Spinal cord (tissue), 10 donors: ENCODE results near the gene PRR12. TPM values are rescaled to one million over a fixed set of nuclear protein-coding genes. Genes with fewer than 3 reads are reported as not detected.
A peak's percentile ranks its signal among the peaks of the same experiment; 100 is the strongest.

Experiments
- DNase-seq, 6 donors: peaks; one replicate each; pipeline versions ENCODE4 v3.0.0 to v3.0.0-alpha.2; 2013 to 2015; ENCODE audit warnings: low spot score in 6 of 6, low read depth in 4 of 6
- H3K27ac ChIP-seq: one replicate; pipeline ENCODE4 v1.5.1; 2013; ENCODE audit warnings: low read depth, low read length, control low read depth
- H3K27me3 ChIP-seq: one replicate; pipeline ENCODE4 v1.6.1; 2013; ENCODE audit warnings: low read length; ENCODE audit not compliant: control insufficient read depth, insufficient read depth
- H3K36me3 ChIP-seq: one replicate; pipeline ENCODE4 v1.6.1; 2013; ENCODE audit warnings: low read length; ENCODE audit not compliant: control insufficient read depth, insufficient read depth
- H3K4me1 ChIP-seq: one replicate; pipeline ENCODE4 v1.6.1; 2013; ENCODE audit warnings: low read length; ENCODE audit not compliant: control insufficient read depth, insufficient read depth
- H3K4me3 ChIP-seq: one replicate; pipeline ENCODE4 v1.5.1; 2013; ENCODE audit warnings: low read depth, low read length, control low read depth
- H3K9me3 ChIP-seq: one replicate; pipeline ENCODE4 v1.6.1; 2013; ENCODE audit warnings: low read length; ENCODE audit not compliant: control insufficient read depth, insufficient read depth
- WGBS: methylation state at CpG from one replicate; pipeline ENCODE4 v1.1.5; 2013; ENCODE audit warnings: missing lambda C conversion rate; ENCODE audit not compliant: insufficient coverage; 5-methylcytosine and 5-hydroxymethylcytosine counted together
- polyA plus RNA-seq, 2 donors: library from polyadenylated mRNA; unstranded; fragments of 120-200 nt; gene quantifications; one replicate each; pipeline ENCODE4 v1.2.1, GENCODE V29; 2013; ENCODE audit not compliant: insufficient read length in 2 of 2
- total RNA-seq, 2 donors: library from RNA; depleted of rRNA in 1 of 2; stranded (reverse); fragments of 120-200 nt in 1 of 2; fragments of >200 nt in 1 of 2; gene quantifications; one replicate each; pipeline versions ENCODE4 v1.2.3 to v1.2.4, GENCODE V29; 2013 to 2014
- donor health status: healthy.

PRR12 gene
- total and polyA plus RNA-seq, 4 donors: 6.6 to 42.3 (median 22.9) TPM

DNA sequence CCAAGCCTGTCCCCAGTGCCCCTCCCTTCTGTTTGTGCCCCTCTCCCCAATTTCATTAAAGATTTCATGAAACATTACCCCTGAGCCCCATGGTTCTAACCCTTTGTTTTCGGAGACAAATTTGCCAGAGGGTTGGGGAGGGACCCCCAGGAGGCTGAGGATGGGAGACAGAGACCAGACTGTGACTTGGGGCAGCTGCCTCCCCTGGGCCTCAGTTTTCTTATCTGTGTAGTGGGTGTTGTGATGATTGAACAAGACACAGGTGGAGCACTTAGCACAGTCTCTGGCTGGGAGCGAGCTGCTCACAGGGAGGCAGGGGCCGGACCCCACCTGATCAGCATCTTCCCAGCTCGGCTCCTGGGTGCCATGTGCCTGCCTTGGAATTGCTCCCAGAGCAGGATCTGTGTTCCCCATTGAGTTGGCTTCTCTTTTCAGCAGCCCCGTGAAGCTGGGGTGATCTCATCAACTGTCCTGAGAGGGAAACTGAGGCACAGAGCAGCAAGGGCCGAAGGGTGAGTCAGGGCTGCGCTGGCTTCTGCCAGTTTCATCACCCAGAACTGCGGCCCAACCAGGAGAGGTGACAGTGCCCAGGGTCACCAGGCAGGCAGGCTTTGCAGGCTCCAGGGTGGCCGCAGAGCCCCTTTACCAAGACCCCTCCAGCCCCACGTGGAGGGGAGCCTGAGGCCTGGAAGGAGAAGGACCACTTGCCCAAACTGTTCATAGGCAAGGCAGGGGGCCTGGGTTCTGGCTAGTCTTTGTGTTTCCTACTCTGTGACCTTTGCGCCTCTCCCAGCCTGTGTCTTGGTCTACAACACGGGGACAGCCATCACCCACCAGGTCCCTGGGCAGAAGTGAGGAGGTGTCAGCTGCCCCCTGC, 67.8 kb downstream of the PRR12 start:
- Histone ChIP-seq H3K36me3 (peaks cover 94% of the 10 kb centered on the region), H3K27me3 (no peaks in the 10 kb centered on the region), H3K27ac (no peak overlapping the region), H3K4me3 (no peak overlapping the region), H3K9me3 (no peaks in the 10 kb centered on the region), H3K4me1 (peaks cover 5% of the 10 kb centered on the region)
- WGBS: 96% methylated on average over 10 of the region's 12 CpGs
- DNase-seq: no peak

DNA sequence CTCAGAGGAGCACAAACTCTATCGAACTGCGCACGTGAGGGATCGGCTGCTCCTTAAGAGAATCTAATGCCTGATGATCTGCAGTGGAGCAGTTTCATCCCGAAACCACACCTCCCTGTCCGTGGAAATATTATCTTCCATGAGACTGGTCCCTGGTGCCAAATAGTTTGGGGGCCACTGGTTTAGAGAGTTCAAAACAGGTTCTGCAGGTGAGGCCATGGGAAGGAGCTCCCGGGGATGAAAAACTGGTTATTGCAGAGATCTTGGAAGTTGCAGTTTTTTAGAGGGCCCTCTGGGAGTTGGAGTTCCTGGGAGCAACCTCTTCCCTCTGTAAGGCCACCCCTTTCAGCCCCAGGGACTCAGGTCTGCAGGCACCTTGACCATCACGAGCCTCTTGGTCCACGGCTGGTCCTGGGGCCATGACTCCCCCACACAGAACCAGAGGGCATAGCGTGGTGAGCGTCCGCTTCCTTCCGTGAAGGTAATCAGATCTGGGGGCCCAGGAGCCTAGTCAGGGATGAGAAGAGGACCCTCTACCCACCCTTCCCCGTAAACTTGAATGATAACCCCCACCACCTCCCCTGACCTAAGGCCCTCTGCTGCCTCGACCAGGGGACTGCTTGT, 69.5 kb downstream of the PRR12 start:
- H3K36me3 ChIP-seq: peaks cover 78% of the 10 kb centered on the region
- peaks cover 21% of the 10 kb centered on the region for H3K4me1 ChIP-seq
- no peak for DNase-seq
- no peaks in the 10 kb centered on the region for H3K9me3 ChIP-seq
- 85% methylated on average over 6 of the region's 15 CpGs for WGBS
- no peak overlapping the region for H3K27ac ChIP-seq
- H3K27me3 ChIP-seq: no peaks in the 10 kb centered on the region
- no peak overlapping the region for H3K4me3 ChIP-seq

DNA sequence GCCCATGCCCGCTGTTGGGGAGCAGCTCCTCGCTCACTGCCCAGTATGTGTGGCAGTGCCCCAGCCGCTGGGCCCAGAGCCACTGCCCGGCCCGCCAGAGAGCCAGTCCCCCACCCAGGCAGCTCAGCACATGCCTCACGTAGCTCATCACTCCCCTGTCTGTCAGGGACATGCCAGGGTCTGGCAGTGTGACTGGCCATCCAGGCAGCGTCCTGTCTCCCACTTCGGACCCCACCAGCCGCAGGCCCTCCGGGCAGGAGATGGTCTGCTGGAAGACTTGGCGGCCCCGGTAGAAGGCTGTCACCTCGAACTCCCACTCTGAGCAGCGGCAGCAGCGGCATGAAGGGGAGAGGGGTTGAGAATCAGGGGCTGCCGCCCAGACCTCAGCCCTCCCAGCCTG, 71.0 kb downstream of the PRR12 start:
- no peak for DNase-seq
- no peak overlapping the region for H3K27ac ChIP-seq
- H3K4me3 ChIP-seq: no peak overlapping the region
- 94% methylated on average over 15 of the region's 16 CpGs for WGBS
- peaks cover 62% of the 10 kb centered on the region for H3K36me3 ChIP-seq
- H3K27me3 ChIP-seq: no peaks in the 10 kb centered on the region
- H3K4me1 ChIP-seq: peaks cover 35% of the 10 kb centered on the region
- no peaks in the 10 kb centered on the region for H3K9me3 ChIP-seq

DNA sequence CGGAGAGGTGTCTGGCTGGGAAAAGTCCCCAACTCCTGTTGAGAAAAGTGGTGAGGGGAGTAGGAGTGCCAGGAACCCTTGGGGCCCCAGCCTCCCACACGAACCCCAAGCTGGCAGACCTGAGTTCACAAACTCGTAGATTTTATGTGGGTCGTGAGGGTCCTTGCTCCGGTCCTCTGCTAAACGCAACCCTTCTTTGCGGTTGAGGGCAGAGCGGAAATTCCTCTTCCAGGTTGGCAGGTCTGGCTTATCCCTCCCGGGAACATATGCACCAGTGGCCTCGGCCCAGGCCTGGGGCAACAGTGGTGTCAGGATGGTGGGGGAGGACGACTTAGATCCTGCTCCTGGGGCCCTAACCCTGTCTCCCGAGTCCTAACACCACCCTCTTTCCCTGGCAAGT, 72.2 kb downstream of the PRR12 start:
- no peaks in the 10 kb centered on the region for H3K9me3 ChIP-seq
- 92% methylated on average over 10 of the region's 12 CpGs for WGBS
- no peaks in the 10 kb centered on the region for H3K27me3 ChIP-seq
- no peak overlapping the region for H3K27ac ChIP-seq
- H3K4me1 ChIP-seq: peaks cover 35% of the 10 kb centered on the region
- H3K4me3 ChIP-seq: no peak overlapping the region
- DNase-seq: no peak
- peaks cover 50% of the 10 kb centered on the region for H3K36me3 ChIP-seq

DNA sequence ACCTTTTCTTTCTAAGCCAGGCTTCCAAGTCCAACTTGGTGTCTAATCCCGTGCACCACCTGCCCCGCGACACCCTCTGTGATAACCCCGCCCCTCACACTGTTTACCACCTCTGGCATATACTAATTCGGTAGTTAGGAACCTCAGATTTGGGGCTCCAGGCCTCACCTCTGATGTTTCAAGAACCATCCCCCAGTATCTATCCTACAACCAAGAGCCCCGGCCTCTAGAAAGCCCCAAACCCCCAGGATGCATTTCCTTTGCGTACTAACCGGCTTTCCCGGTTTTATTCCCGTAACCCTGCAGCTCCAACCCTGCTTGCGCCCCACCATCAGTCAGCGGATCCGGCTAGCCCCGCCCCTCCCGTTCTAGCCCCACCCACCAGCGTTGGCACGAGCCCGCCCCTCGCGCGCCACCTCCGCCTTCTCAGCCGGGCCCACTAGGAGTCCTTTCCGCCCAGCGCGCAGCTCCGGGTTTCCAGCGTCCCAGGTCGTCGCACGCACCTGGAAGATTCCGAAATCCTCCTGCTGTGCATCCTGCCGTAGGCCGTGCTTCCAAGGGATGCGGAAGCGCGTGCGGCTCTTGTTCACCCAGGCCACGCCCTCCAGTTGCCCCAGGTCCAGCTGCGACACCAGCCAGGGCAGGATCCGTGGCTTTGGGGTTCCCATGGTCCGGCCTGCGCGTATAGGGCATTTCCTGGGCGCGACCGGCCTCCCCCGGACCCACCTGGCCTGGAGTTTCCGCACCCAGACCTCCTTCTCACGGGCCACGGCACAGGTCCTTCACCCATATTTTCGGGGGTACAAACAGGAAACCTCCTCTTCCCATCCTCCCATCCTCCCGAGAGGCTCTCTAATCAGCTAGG, 73.4 kb downstream of the PRR12 start:
- WGBS: under 1% methylated on average over 53 of the region's 53 CpGs
- Histone ChIP-seq H3K9me3 (no peaks in the 10 kb centered on the region), H3K27ac (peak overlapping the region; percentile 95), H3K4me1 (peaks cover 35% of the 10 kb centered on the region), H3K4me3 (peak overlapping the region; percentile 92), H3K36me3 (peaks cover 43% of the 10 kb centered on the region), H3K27me3 (no peaks in the 10 kb centered on the region)
- DNase-seq: peak in 4 of 6 donors; percentile 67 to 92 (median 82)

DNA sequence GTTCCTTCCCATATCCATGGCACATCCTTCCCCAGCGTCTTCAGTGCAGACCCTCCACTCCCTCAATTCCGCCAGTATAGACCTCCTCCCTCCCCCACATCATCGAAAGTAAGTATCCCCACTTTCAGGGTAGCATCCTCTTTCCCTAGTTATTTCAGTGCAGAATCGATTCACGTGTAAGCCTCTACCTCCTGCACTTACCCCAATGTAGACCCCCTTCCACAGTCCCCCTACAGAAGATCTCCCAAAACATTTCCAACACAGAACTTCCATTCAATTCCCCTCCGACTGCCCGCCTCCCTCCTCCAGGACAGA, 74.0 kb downstream of the PRR12 start:
- H3K9me3 ChIP-seq: no peaks in the 10 kb centered on the region
- peak overlapping the region; percentile 92 for H3K4me3 ChIP-seq
- H3K27ac ChIP-seq: peak overlapping the region; percentile 95
- H3K36me3 ChIP-seq: peaks cover 39% of the 10 kb centered on the region
- WGBS: 0% methylated on average over 7 of the region's 7 CpGs
- DNase-seq: no peak
- H3K4me1 ChIP-seq: peaks cover 35% of the 10 kb centered on the region
- H3K27me3 ChIP-seq: no peaks in the 10 kb centered on the region

DNA sequence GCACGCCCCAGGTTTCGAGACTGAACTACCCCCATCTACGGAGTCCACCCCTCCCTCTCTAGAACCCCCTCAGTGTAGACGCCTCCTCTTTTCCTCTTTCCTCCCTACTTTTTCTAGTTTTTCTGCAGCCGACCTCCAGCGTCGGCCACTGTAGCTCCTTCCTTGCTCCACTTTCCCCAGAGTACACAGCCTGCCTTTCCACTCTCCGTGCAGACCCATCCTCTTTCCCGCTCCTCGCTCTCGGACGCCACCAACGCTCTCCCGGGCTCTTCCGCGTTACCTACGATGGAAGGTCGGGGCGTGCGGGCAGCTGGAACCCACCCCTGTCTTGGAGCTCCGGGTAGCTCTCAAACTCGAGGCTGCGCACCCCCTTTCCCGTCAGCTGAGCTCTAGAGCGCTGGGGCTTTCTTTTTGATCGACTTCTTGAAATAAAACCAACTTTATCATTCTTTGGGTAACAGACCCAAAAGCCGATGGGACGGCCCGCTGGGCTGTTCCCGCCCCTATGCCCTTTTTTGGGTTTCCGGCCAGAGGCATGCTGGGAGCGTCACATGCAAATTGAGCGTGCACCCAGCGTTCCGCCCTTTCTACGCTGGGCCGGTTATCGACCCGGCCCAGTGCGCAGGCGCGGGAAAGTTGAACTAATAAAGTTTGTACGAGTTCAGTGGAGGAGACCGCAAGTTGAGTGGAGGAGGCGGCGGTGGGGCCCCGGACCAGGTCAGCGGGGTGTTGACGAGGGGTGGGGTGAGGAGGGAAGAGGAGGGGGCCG, 74.6 kb downstream of the PRR12 start, which contains the start of the genes BCL2L12 and IRF3:
TSS of gene BCL2L12 (plus strand) at position 583 of the 769 bp plus-strand sequence. CDS start 760 bp downstream, outside the sequence.
TSS of gene IRF3 (minus strand) at position 507 of the 769 bp plus-strand sequence. CDS start 1,019 bp downstream, outside the sequence.
- H3K27ac ChIP-seq: peak within 1 kb of the TSS; percentile 95
- peak within 1 kb of the TSS; percentile 92 for H3K4me3 ChIP-seq
- WGBS: 0% methylated on average over 50 of the region's 50 CpGs
- no peaks in the 10 kb centered on the region for H3K27me3 ChIP-seq
- H3K4me1 ChIP-seq: peaks cover 35% of the 10 kb centered on the region
- H3K36me3 ChIP-seq: peaks cover 37% of the 10 kb centered on the region
- H3K9me3 ChIP-seq: no peaks in the 10 kb centered on the region
- peak in 5 of 6 donors; percentile 88 to 98 (median 90) for DNase-seq

DNA sequence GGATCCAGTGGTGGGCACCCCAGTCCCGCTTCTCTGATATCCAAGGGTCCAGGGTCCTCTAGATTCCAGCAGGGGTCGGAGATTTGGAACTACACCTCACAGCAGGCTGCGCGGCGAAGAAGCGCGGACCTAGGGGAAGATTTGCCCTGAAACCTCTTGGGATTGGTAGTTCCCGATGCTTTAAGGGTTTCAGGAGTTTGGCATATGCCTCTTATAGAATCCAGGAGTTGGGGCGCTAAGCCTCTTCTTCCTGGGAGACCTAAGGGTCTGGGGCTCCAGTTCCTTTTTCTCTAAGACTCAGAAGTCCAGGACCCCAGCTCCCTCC, 75.1 kb downstream of the PRR12 start:
- H3K4me3 ChIP-seq: peak overlapping the region; percentile 92
- peak overlapping the region; percentile 71 for H3K27ac ChIP-seq
- no peaks in the 10 kb centered on the region for H3K9me3 ChIP-seq
- 2% methylated on average over 9 of the region's 9 CpGs for WGBS
- peaks cover 32% of the 10 kb centered on the region for H3K36me3 ChIP-seq
- no peak for DNase-seq
- H3K27me3 ChIP-seq: no peaks in the 10 kb centered on the region
- peaks cover 35% of the 10 kb centered on the region for H3K4me1 ChIP-seq

DNA sequence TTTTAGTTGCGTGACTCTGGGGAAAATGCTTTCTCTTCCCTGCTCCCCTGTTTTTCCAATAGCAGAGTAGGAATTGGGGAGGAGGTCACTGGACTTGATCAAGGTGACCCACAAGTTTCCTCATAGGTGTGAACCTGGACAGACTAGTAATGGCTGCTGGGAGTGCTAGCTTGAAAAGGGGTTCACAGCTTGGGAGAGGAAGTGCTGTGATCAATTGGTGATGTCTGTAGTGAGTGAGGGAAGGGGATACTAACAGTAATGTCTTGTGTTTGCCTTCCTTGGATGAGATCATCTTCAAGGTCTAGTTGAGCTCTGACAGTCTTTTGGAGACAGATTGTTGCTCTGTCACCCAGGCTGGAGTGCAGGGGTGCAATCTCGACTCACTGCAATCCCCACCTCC, 76.5 kb downstream of the PRR12 start:
- no peaks in the 10 kb centered on the region for H3K27me3 ChIP-seq
- DNase-seq: no peak
- 91% methylated on average over 1 of the region's 2 CpGs for WGBS

More for the DNA sequence above, 76.5 kb downstream of the PRR12 start:
- Histone ChIP-seq H3K4me1 (peaks cover 44% of the 10 kb centered on the region), H3K9me3 (no peaks in the 10 kb centered on the region), H3K4me3 (no peak overlapping the region), H3K27ac (no peak overlapping the region), H3K36me3 (peaks cover 18% of the 10 kb centered on the region)
